A549 (cell line): ENCODE results near the gene PDP2.

ENCODE experiments used
- CEBPB ChIP-seq, 2 experiments: fragments of >200 bp in 1 of 2; sonication (Bioruptor Twin) in 1 of 2; formaldehyde crosslinking in 1 of 2; IDR thresholded peaks; 2 replicates each; pipeline ENCODE4 v1.6.1; 2012 to 2016
- CTCF ChIP-seq: fragments of >200 bp; sonication (Bioruptor Twin); formaldehyde crosslinking; IDR thresholded peaks from 3 replicates; pipeline ENCODE4 v1.5.1; 2016
- EP300 ChIP-seq, 2 experiments: fragments of >200 bp; sonication (Bioruptor Twin); formaldehyde crosslinking; IDR thresholded peaks; 2 replicates in 1 of 2; 3 replicates in 1 of 2; pipeline ENCODE4 v1.6.1; 2016 to 2017
- HDAC2 ChIP-seq: fragments of 200-600 bp; sonication (generic); IDR thresholded peaks from 2 replicates; pipeline ENCODE4 v1.6.1; 2016
- KDM1A ChIP-seq: fragments of 200-600 bp; sonication (generic); IDR thresholded peaks from 2 replicates; pipeline ENCODE4 v1.6.1; 2016; ENCODE audit warnings: low read depth, mild to moderate bottlenecking
- MAZ ChIP-seq: fragments of 150-350 bp; IDR thresholded peaks from 2 replicates; pipeline ENCODE4 v1.6.1; 2014; ENCODE audit warnings: antibody characterized with exemption, low read depth, low read length, borderline replicate concordance
- POLR2A ChIP-seq: IDR thresholded peaks from 2 replicates; pipeline ENCODE4 v1.6.1; 2012; ENCODE audit warnings: mild to moderate bottlenecking, low read length
- RAD21 ChIP-seq, 2 experiments: fragments of >200 bp in 1 of 2; sonication (Bioruptor Twin) in 1 of 2; formaldehyde crosslinking in 1 of 2; IDR thresholded peaks in 1 of 2; conservative IDR thresholded peaks in 1 of 2; 2 replicates in 1 of 2; 3 replicates in 1 of 2; pipeline ENCODE4 v1.6.1; 2012 to 2018; ENCODE audit warnings: inconsistent platforms in 1 of 2
- SMC3 ChIP-seq: fragments of >200 bp; sonication (Bioruptor Twin); formaldehyde crosslinking; IDR thresholded peaks from 3 replicates; pipeline ENCODE4 v1.6.1; 2018; ENCODE audit warnings: inconsistent platforms
- TFCP2L1 ChIP-seq: fragments of 250-450 bp; sonication (Bioruptor Pico); IDR thresholded peaks from 2 replicates; pipeline ENCODE4 v1.5.0; 2021; ENCODE audit warnings: mild to moderate bottlenecking
- TF ChIP-seq, protein P1 (sequence below): fragments of 250-450 bp; sonication (Bioruptor Pico); IDR thresholded peaks from 2 replicates; pipeline ENCODE4 v1.5.0; 2021; ENCODE audit warnings: mild to moderate bottlenecking, moderate library complexity, borderline replicate concordance

DNA sequence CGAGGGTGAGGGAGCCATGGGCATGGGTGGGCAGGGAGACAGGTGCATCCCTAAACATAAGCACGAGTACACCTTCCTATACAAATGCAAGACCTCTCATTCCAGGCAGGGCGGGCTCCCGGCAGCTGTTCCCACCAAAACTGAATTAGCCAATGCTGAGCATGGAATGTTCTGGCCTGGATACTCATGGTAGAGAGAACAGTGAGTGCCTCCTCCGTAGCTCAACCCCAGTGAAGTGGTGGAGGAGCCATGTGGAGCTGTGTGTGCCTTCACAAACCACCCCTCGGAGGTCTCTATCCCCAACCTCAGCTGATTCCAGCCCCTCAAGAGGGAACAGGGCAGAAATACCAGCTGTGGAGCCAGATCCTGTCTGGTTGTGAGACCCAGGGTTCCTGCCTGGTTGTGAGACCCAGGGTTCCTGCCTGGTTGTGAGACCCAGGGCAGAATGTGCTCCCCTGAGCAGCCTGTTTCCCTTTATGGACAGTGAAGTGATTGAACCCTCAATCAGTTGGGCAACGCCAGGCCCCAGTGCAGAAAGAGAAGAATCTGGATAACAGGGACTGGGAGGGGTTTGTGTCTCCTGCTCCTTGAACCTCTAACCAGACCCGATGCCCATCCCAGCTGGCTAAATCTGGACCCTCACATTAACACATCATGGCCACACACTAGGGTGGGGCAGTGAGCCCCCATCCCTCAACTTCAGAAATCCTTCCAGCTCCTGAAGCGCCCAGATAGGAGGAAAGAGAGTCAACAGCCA lies 40.8 kb downstream of the PDP2 start:
- TF ChIP-seq POLR2A (no peak), EP300 (IDR thresholded peaks at IDR 0.05) (no peak), MAZ (no peak), SMC3 (no peak), CEBPB (IDR thresholded peaks at IDR 0.05) (no peak), HDAC2 (no peak), CTCF (no peak), KDM1A (no peak), TFCP2L1 (CRISPR knock-in tag) (no peak), RAD21 (conservative IDR thresholded peaks at IDR 0.05 in 1 of 2, IDR thresholded peaks at IDR 0.05 in 1 of 2) (no peak)
- TF ChIP-seq, protein P1, sequence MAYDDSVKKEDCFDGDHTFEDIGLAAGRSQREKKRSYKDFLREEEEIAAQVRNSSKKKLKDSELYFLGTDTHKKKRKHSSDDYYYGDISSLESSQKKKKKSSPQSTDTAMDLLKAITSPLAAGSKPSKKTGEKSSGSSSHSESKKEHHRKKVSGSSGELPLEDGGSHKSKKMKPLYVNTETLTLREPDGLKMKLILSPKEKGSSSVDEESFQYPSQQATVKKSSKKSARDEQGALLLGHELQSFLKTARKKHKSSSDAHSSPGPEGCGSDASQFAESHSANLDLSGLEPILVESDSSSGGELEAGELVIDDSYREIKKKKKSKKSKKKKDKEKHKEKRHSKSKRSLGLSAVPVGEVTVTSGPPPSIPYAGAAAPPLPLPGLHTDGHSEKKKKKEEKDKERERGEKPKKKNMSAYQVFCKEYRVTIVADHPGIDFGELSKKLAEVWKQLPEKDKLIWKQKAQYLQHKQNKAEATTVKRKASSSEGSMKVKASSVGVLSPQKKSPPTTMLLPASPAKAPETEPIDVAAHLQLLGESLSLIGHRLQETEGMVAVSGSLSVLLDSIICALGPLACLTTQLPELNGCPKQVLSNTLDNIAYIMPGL (CRISPR knock-in tag), result no peak
